GM19324 (cell line): ENCODE results near the gene ZNF616.
"Not testable (repeated sequence)": the region's sequence is repeated elsewhere in the genome, so short reads cannot be mapped to it uniquely, and the experiment has no call there.

Source experiments
- ATAC-seq: cut with Tn5 transposase; IDR thresholded peaks from one replicate; pipeline ENCODE4 v1.9.1; 2021; ENCODE audit warnings: mild to moderate bottlenecking, moderate library complexity; ENCODE audit not compliant: unreplicated experiment, low FRiP score

ZNF616 gene

DNA sequence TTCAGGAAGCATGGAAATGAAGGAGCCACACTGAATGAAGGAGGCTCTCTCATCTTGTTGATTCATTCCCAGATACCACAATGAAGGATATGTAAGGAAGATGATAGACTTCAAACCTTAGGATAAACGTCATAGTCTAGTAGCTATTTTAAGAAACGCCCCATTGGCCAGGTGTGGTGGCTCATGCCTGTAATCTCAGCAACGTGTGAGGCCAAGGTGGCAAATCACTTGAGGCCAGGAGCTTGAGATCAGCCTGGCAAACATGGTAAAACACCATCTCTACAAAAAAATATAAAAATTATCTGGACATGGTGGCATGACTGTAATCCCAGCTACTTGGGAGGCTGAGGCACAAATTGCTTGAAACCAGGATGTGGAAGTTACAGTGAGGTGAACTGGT, 27.1 kb downstream of the ZNF616 start:
- no peak for ATAC-seq

- no peak for ATAC-seq
These were observed 29.0 kb downstream of the ZNF616 start for GRCh38 chr19:52110780-52111179.

DNA sequence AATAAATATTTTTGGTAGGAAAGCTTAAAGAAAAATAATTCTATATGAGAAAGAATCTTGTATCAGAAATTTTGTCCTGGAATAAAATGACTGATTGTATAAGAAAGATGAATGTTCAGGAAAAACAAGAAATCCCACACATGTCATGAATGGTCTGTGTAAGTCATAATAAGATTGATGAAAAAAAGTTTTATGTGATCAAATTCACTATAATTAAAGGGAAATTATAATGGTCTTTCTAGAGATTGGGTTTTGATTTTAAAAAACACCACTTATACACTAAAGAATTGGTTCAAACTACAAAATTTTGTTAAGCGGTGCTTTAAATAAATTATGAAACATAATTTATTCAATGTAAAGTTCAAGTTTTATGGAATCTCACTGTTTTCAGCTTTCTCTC, 37.0 kb downstream of the ZNF616 start:
- no peak for ATAC-seq

DNA sequence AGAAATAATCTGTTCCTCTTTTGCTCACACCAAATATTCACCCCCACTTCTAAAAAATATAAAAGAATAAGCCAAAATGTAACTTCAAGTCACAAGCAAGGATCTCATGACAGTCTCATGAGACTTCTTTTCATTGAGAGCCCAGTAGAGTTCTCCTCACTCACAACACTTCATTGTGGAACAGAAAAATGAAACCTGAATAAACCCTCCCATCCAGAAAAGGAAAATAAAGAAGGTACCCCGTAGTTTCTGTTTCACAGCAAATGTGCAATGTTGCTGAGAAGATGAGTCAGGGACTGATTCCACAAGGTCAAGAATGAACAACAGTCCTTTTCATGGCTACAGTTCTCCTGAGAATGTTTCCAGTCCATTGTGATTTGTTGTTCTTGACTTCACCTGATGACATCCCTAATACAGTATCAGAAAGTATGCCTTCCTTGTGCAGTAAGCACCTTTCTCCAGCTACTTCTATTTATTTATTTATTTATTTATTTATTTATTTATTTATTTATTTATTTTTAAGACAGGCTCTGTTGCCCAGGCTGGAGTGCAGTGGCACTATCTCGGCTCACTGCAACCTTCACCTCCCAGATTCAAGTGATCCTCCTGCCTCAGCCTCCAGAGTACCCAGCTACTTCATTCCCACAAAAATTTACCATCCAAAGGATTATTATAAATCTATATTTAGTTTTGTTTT, 37.7 kb downstream of the ZNF616 start:
- no peak for ATAC-seq

GRCh38 chr19:52099497-52100138, 40.1 kb downstream of the ZNF616 start:
- no peak for ATAC-seq

- not testable (repeated sequence) for ATAC-seq
These were observed 43.3 kb downstream of the ZNF616 start for GRCh38 chr19:52096416-52096815.

- ATAC-seq: peak; percentile 89
These were observed 44.3 kb downstream of the ZNF616 start, which contains the start of gene ZNF841 for GRCh38 chr19:52095172-52096014. ZNF841 (minus strand) TSS chr19:52095765; CDS start chr19:52084801, 10,964 bp downstream.

- ATAC-seq: no peak
These were observed 45.1 kb downstream of the ZNF616 start for GRCh38 chr19:52094526-52095130.

DNA sequence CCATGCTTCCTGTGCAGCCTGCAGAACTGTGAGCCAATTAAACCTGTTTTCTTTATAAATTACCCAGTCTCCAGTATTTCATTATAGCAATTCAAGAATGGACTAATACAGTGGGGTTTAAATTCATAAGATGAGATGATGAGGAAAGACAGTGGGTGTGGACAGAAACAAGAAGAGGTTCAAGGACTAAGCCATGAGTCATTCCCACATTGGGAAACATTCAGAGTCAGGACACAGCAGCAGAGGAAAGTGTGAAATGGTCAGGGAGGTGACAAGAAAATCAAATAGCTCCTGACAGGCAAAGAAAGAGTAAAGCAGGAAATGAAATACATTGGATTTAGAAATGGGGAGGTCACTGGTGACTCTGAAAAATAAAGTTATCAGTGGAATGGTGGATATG, 53.3 kb downstream of the ZNF616 start:
- ATAC-seq: no peak

DNA sequence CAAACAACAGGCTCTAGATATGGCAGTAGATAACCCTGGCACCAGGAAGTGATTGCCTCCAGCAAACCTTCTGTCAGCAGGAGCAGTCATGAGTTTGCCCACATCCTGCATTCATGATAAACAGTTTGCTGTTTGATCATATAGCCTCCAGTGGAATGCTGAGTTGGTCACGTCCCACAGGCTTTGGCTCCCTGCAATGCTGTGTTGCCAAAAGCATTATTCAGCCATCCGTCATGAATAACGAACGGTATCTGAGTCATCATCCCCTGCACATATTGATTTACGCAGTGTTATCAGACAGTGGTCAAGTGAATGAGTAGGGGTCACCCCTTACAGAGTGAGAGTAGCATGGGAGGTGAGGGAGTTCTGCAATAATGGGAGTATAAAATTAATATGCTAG, 69.2 kb downstream of the ZNF616 start:
- no peak for ATAC-seq

DNA sequence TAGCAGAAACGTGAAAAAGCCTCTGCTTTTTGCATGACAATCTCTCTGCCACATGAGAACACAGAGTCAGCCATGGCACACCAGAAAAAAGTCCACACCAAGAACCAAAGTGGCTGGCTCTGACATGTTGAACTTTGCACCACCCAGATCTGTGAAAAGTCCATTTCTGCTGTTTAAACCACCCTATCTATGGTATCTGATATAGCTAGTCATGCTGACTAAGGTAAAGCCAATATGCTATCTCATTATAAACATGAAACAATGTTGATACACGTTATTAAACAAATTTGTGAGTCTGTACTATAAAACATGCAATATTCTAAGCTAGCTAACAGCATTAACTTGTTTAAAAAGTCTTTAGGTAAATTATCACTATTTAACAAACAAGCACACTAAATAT, 70.1 kb downstream of the ZNF616 start:
- ATAC-seq: no peak

GRCh38 chr19:52066258-52066863, 73.4 kb downstream of the ZNF616 start:
- no peak for ATAC-seq

- no peak for ATAC-seq
These were observed 74.3 kb downstream of the ZNF616 start for GRCh38 chr19:52065399-52065798.
